Gastroesophageal sphincter (tissue), 3 donors: Measurements from ENCODE around the gene TRIP12.

ENCODE experiments used
- CTCF ChIP-seq, 4 experiments: fragments of 200-600 bp in 2 of 4; fragments of 450-650 bp in 2 of 4; sonication (generic) in 1 of 4; IDR thresholded peaks; one replicate each; pipeline ENCODE4 v1.5.1; 2017 to 2019; ENCODE audit warnings: antibody characterized with exemption in 4 of 4, mild to moderate bottlenecking in 2 of 4, moderate library complexity in 2 of 4
- POLR2A ChIP-seq, 2 donors: fragments of 450-650 bp; IDR thresholded peaks; one replicate each; pipeline ENCODE4 v1.6.1; 2017; ENCODE audit warnings: antibody characterized with exemption in 2 of 2, mild to moderate bottlenecking in 2 of 2, moderate library complexity in 1 of 2
- POLR2AphosphoS5 ChIP-seq: sonication (generic); formaldehyde crosslinking; IDR thresholded peaks from one replicate; pipeline ENCODE4 v1.6.1; 2017; ENCODE audit warnings: antibody characterized with exemption

- TF ChIP-seq POLR2A (IDR thresholded peaks at IDR 0.05) (no peak), POLR2AphosphoS5 (no peak), CTCF (IDR thresholded peaks at IDR 0.05) (no peak)
Observed at GRCh38 chr2:229733611-229734245, 188.1 kb downstream of the TRIP12 start.
